ENCODE results near the gene SLC50A1.

SLC50A1 gene, protein sequence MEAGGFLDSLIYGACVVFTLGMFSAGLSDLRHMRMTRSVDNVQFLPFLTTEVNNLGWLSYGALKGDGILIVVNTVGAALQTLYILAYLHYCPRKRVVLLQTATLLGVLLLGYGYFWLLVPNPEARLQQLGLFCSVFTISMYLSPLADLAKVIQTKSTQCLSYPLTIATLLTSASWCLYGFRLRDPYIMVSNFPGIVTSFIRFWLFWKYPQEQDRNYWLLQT

DNA sequence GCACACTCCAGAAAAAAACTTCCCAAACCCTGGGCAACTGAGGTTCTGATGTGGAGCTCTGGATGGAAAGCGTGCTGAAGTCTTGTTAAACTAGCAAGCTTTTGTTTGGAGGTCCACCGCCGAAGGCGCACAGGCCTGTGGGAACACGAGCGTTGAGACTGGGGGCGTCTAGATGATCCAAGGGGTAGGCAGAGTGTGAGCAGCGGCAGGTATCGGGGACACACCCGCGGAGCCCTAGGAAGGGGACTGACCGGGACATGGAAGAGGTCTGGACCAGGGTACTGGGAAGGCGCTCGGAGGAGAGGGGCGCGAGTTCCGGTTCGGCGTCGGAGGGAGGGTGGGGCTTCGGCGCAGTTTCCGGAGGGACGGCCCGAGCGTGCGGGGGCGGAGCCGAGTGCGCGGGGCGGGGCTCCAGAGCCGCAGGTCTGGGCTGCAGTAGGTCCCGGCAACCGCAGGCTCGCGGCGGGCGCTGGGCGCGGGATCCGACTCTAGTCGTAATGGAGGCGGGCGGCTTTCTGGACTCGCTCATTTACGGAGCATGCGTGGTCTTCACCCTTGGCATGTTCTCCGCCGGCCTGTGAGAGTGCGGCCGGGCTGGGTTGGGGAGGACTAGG is at the start of gene SLC50A1:
TSS of gene SLC50A1 (plus strand) at position 438 of the 614 bp plus-strand sequence. CDS start at position 498, 60 bp downstream.
- TF ChIP-seq FOXM1 (IDR thresholded peaks at IDR 0.05; ENCODE audit: borderline replicate concordance) (no peak), L3MBTL2 (conservative IDR thresholded peaks at IDR 0.05) (peak; percentile 73), HDGF (IDR thresholded peaks at IDR 0.05; ENCODE audit: borderline replicate concordance) (0 out of 2 replicates have a peak, but pooled peaks have one; percentile 60), NFRKB (IDR thresholded peaks at IDR 0.05) (no peak), SP1 (IDR thresholded peaks at IDR 0.05) (no peak)
- POLR2A ChIA-PET, result interaction anchor here (0.9 to 3.8 kb wide), 20 partner anchors 9 to 109 kb away, joined by 3 to 48 read pairs (median 4); partner anchors contain the start of genes EFNA1 and KRTCAP2
- peak; percentile 99 for DNase-seq (ENCODE audit: extremely low spot score)
- CTCF ChIA-PET, result interaction anchor here (0.8 to 1.8 kb wide), 2 partner anchors 32 to 44 kb away, joined by 3 to 6 read pairs (median 6); no protein-coding TSS in a partner anchor

DNA sequence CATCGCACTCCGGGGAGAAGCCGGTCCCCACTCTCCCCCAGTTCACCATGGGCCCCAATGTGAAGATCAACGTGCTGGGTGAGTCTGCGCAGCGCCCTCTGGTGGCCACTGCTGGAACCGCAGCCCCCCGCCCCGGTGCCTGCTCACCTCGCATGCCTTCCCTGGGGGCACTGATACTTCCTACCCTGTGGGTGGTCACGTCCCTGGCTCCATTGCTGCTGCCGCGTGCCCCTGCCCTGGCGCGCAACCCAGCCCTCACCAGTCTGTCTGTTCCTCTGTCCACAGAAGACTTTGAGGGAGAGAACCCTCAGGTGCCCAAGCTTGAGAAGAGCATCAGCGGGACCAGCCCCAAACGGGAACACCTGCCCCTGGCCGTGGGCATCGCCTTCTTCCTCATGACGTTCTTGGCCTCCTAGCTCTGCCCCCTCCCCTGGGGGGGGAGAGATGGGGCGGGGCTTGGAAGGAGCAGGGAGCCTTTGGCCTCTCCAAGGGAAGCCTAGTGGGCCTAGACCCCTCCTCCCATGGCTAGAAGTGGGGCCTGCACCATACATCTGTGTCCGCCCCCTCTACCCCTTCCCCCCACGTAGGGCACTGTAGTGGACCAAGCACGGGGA is 49.4 kb upstream of the SLC50A1 start:
- TF ChIP-seq FOXM1 (IDR thresholded peaks at IDR 0.05; ENCODE audit: borderline replicate concordance) (0 out of 2 replicates have a peak, but pooled peaks have one; percentile 16), TARDBP (IDR thresholded peaks at IDR 0.05) (no peak)
- ChIA-PET POLR2A (interaction anchor here (1.3 to 1.8 kb wide), 2 partner anchors 49 to 51 kb away, joined by 5 to 6 read pairs; partner anchors contain the start of gene SLC50A1), CTCF (interaction anchor here (0.6 to 2.8 kb wide), 8 partner anchors 11 to 417 kb away, joined by 3 to 43 read pairs (median 4); partner anchors contain the start of genes EFNA4, KRTCAP2 and SHC1)
- peak; percentile 84 for DNase-seq (ENCODE audit: extremely low spot score)

DNA sequence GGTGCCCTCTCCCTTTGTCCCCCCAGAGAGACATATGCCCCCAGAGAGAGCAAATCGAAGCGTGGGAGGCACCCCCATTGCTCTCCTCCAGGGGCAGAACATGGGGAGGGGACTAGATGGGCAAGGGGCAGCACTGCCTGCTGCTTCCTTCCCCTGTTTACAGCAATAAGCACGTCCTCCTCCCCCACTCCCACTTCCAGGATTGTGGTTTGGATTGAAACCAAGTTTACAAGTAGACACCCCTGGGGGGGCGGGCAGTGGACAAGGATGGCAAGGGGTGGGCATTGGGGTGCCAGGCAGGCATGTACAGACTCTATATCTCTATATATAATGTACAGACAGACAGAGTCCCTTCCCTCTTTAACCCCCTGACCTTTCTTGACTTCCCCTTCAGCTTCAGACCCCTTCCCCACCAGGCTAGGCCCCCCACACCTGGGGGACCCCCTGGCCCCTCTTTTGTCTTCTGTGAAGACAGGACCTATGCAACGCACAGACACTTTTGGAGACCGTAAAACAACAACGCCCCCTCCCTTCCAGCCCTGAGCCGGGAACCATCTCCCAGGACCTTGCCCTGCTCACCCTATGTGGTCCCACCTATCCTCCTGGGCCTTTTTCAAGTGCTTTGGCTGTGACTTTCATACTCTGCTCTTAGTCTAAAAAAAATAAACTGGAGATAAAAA is 48.7 kb upstream of the SLC50A1 start:
- DNase-seq (ENCODE audit: extremely low spot score), result no peak
- TF ChIP-seq L3MBTL2 (conservative IDR thresholded peaks at IDR 0.05), result no peak
- no peak for TF ChIP-seq TARDBP (IDR thresholded peaks at IDR 0.05)
- TF ChIP-seq BHLHE40 (IDR thresholded peaks at IDR 0.05; ENCODE audit: borderline replicate concordance), result no peak
- TF ChIP-seq ARNT (IDR thresholded peaks at IDR 0.05), result no peak
- no peak for TF ChIP-seq ELF4 (IDR thresholded peaks at IDR 0.05)
- TF ChIP-seq SUZ12 (IDR thresholded peaks at IDR 0.05), result no peak
- TF ChIP-seq LEF1 (IDR thresholded peaks at IDR 0.05; ENCODE audit: borderline replicate concordance), result no peak
- TF ChIP-seq SP1 (IDR thresholded peaks at IDR 0.05), result no peak
- TF ChIP-seq FOXA1 (IDR thresholded peaks at IDR 0.05), result no peak
- TF ChIP-seq, protein P1, sequence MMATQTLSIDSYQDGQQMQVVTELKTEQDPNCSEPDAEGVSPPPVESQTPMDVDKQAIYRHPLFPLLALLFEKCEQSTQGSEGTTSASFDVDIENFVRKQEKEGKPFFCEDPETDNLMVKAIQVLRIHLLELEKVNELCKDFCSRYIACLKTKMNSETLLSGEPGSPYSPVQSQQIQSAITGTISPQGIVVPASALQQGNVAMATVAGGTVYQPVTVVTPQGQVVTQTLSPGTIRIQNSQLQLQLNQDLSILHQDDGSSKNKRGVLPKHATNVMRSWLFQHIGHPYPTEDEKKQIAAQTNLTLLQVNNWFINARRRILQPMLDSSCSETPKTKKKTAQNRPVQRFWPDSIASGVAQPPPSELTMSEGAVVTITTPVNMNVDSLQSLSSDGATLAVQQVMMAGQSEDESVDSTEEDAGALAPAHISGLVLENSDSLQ (IDR thresholded peaks at IDR 0.05), result no peak
- TF ChIP-seq NFRKB (IDR thresholded peaks at IDR 0.05), result no peak
- TF ChIP-seq FOXK2 (IDR thresholded peaks at IDR 0.05), result no peak
- ChIA-PET CTCF (interaction anchor here (1.3 to 2.8 kb wide), 4 partner anchors 11 to 86 kb away, joined by 3 to 27 read pairs (median 14); partner anchors contain the start of gene KRTCAP2), POLR2A (no interaction called here)

DNA sequence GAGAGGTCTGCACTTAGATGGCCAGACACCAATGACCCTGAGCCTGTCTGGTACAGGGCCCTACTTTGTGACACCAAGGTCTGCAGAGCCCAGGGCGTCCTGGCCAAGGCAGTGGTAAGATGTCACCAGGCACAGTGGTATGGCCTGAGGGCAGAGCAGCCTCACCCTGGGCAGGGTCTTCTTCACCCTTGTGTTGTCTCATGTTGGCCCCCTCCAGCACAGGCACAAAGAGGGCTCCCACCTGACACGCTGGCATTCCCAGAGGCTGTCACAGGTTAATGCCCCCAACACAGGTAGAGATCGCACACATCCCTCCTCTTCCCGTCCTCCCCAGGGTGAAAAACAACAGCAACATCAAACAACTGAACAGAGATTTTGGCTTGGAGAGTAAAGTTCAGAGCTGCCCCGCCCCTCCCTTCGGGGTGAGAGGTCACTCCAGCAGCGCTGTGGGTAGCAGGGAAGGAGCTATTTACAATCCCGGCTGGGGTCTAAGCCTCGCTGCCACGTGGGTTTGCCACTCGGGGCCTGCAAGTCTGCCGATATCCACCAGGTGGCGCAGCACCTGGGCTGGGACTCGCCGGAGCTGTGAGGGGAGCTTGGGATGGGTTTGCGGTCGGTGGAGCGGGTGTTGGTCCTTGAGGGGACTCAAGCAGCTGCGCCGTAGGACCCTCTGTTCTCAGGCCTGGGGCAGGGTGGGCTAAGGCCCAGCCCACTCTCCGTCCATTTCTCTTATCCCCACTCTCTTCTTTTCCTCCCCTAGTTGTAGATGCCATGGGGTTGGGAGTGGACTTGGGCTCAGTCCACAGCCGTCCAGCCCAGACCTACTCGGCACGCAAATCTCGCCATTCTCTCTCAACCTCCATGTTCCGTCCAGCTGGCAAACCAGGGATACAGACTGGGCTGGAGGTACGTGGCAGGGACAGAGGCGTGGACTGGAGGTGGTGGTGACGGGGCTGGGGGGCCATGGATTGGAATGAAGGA is 44.3 kb upstream of the SLC50A1 start:
- POLR2A ChIA-PET, result interaction anchor here (0.9 to 2.5 kb wide), 12 partner anchors 35 to 135 kb away, joined by 3 to 25 read pairs (median 4); partner anchors contain the start of genes ADAM15, DPM3, EFNA1 and KRTCAP2
- DNase-seq (ENCODE audit: extremely low spot score), result peak; percentile 92
- TF ChIP-seq L3MBTL2 (conservative IDR thresholded peaks at IDR 0.05) (peak; percentile 75), SUZ12 (IDR thresholded peaks at IDR 0.05) (no peak)
- CTCF ChIA-PET, result interaction anchor here (0.5 to 5.3 kb wide), 34 partner anchors 9 to 232 kb away, joined by 3 to 89 read pairs (median 5); partner anchors contain the start of genes CLK2, DPM3, EFNA3 and EFNA4

DNA sequence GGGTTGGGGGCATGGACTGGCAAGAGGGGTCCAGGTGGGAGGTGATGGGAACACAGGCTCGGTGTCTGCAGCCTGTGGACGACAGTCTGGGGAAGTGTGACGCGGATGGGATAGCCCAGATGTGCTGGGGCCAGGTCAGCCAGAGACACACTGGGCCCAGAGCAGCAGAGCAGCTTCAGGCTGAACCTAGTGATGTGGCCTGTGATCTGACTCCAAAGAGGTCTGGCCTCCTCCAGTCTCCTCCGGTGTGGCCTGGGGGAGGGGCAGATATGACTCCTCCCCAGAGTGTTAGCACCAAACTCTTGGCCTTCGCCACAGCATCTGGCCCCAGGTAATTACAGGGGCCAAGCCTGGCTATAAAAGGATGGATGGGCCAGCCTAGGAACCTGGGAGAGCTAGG is 43.5 kb upstream of the SLC50A1 start:
- DNase-seq (ENCODE audit: extremely low spot score), result no peak
- ChIA-PET POLR2A (interaction anchor here (0.9 to 2.5 kb wide), 9 partner anchors 34 to 135 kb away, joined by 4 to 25 read pairs (median 5); partner anchors contain the start of genes EFNA1, KRTCAP2 and SLC50A1), CTCF (interaction anchor here (0.6 to 5.3 kb wide), 20 partner anchors 8 to 110 kb away, joined by 3 to 89 read pairs (median 6); partner anchors contain the start of genes DPM3, EFNA4, KRTCAP2 and TRIM46)
- TF ChIP-seq CTBP1 (IDR thresholded peaks at IDR 0.05; ENCODE audit: borderline replicate concordance) (no peak), FOXM1 (IDR thresholded peaks at IDR 0.05; ENCODE audit: borderline replicate concordance) (no peak), ARNT (IDR thresholded peaks at IDR 0.05) (no peak), L3MBTL2 (conservative IDR thresholded peaks at IDR 0.05) (no peak), LEF1 (IDR thresholded peaks at IDR 0.05; ENCODE audit: borderline replicate concordance) (no peak), ZNF384 (IDR thresholded peaks at IDR 0.05) (no peak)

DNA sequence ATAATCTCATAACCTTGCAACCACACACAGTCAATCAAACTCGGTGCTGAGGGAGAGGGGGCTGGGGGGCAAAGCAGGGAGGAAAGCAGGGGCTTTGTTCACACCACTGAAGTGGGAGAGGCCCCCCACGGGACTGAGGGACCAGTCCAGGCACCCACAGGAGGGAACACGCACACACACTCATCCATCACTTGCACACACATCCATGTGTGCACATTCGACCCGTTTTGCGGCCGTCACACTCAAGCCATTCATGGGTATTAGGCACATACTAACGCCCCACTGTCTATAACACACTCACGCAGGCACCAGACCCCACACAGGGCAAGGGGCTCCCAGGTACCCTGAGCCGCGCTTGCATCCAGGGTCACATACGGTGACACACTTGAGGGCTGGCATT is 43.0 kb upstream of the SLC50A1 start:
- ChIA-PET POLR2A (interaction anchor here (1.8 to 2.5 kb wide), 3 partner anchors 34 to 80 kb away, joined by 7 to 25 read pairs (median 11); partner anchors contain the start of genes KRTCAP2 and SLC50A1), CTCF (interaction anchor here (1.7 to 5.3 kb wide), 2 partner anchors 42 to 81 kb away, joined by 6 to 52 read pairs; partner anchors contain the start of genes KRTCAP2 and TRIM46)
- DNase-seq (ENCODE audit: extremely low spot score), result no peak
- TF ChIP-seq ARNT (IDR thresholded peaks at IDR 0.05), result no peak
- no peak for TF ChIP-seq SUZ12 (IDR thresholded peaks at IDR 0.05)
- TF ChIP-seq TARDBP (IDR thresholded peaks at IDR 0.05), result no peak
- no peak for TF ChIP-seq ZNF384 (IDR thresholded peaks at IDR 0.05)
- no peak for TF ChIP-seq FOXA1 (IDR thresholded peaks at IDR 0.05)
- no peak for TF ChIP-seq NFRKB (IDR thresholded peaks at IDR 0.05)
- no peak for TF ChIP-seq ELF4 (IDR thresholded peaks at IDR 0.05)
- no peak for TF ChIP-seq LEF1 (IDR thresholded peaks at IDR 0.05; ENCODE audit: borderline replicate concordance)
- TF ChIP-seq CTBP1 (IDR thresholded peaks at IDR 0.05; ENCODE audit: borderline replicate concordance), result no peak
- TF ChIP-seq, protein P1 (IDR thresholded peaks at IDR 0.05), result no peak
- TF ChIP-seq SP1 (IDR thresholded peaks at IDR 0.05), result no peak

All from HEK293T (cell line).